Left renal cortex interstitium (tissue), 4 donors: ENCODE results near the gene CFAP43. TPM values are rescaled to one million over a fixed set of nuclear protein-coding genes. Genes with fewer than 3 reads are reported as not detected.
"Not testable (repeated sequence)": the region's sequence is repeated elsewhere in the genome, so short reads cannot be mapped to it uniquely, and the experiment has no call there.

Experiments used
- DNase-seq, 4 donors: peaks; one replicate each; pipeline ENCODE4 v3.0.0-alpha.2; 2013; ENCODE audit warnings: low read depth in 4 of 4, low spot score in 2 of 4, missing footprints in 1 of 4
- polyA plus RNA-seq, 4 donors: library from polyadenylated mRNA; unstranded; fragments of 120-200 nt; gene quantifications; one replicate each; pipeline ENCODE4 v1.2.1, GENCODE V29; 2013; ENCODE audit not compliant: insufficient read length in 4 of 4

CFAP43 gene
- polyA plus RNA-seq, 4 donors, result 11.9 to 33.7 (median 17.8) TPM

GRCh38 chr10:104256335-104256961 lies 24.3 kb upstream of the CFAP43 start:
- DNase-seq, result no peak

DNA sequence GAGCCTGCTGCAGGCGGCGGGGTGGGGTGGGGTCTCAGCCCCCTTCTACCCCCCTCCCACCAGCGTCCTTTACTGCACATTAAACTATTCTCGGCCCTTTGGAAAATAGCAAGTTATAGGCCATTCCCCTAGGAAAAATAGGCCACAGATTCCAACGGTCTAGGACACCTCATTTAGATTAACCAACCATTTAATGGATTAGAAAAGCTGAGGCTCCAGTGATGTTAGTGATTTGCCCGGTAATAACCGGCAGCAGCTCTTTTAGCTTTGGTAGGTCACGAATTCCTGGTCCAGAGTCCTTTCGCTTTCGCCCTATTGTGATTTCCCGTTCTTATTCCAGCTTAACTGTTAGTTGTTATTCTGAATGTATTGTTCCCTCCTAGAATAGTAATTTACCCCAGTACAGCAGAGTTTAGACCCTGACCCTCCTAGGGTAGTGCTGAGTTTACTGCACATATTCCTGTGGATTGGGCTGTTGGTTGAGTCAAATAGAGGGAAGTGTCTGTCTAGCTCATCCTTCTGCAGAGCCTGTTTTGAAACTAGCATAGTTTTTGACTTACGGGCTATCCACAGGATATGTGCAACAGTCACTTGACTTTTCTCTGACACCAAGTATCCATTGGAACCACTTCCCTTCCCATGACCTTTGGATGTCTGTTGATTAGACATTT lies 23.3 kb upstream of the CFAP43 start:
- DNase-seq, result no peak

- peak in 1 of 4 donors; percentile 58 for DNase-seq
Measured at GRCh38 chr10:104254493-104255310, 22.5 kb upstream of the CFAP43 start, which contains the start of gene GSTO1. GSTO1 (plus strand) TSS chr10:104254892; CDS start chr10:104254929, 37 bp downstream.

GRCh38 chr10:104253606-104254410 lies 21.6 kb upstream of the CFAP43 start:
- DNase-seq, result no peak

DNA sequence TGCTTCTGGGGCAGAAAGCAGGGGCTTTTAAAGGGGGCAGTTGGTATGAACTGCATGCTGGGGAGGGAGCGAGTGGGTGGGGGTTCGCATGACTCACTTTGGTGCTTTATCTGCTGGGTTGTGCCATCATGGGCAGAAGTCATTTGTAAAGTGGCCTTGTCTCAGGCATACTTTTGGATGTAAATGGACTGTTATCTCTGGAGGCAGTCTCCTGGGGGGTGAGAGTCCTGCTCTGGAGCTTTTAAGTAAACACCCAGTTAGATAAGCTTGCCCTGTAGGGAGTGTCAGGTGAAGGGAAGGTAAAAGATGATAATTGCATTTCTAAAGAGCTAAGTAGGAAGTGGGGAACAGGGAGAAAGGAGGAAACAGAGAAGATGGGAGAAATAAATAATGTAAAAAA lies 20.9 kb upstream of the CFAP43 start:
- no peak for DNase-seq

- no peak for DNase-seq
Measured at GRCh38 chr10:104252368-104252767, 20.2 kb upstream of the CFAP43 start.

GRCh38 chr10:104251443-104251842 lies 19.3 kb upstream of the CFAP43 start:
- DNase-seq, result no peak

DNA sequence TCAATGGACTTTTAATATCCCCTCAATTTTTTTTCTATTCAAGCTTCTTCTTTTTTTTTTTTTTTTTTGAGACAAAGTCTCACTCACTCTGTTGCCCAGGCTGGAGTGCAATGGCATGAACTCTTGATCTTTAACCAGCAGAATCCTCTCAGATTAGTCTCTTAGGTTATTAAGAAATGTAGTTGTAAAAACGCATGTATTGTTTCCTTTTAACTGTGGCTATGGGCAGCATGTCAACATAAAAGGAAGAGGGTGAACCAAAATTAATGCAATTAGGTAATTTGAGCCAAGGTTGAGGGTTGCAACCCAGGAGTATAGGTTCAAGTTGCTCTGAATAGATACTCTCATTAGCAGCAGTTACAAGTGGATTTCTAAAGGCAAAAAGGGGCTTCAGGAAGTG lies 18.2 kb upstream of the CFAP43 start:
- DNase-seq, result no peak

- not testable (repeated sequence) for DNase-seq
Measured at GRCh38 chr10:104248931-104249330, 16.8 kb upstream of the CFAP43 start.

DNA sequence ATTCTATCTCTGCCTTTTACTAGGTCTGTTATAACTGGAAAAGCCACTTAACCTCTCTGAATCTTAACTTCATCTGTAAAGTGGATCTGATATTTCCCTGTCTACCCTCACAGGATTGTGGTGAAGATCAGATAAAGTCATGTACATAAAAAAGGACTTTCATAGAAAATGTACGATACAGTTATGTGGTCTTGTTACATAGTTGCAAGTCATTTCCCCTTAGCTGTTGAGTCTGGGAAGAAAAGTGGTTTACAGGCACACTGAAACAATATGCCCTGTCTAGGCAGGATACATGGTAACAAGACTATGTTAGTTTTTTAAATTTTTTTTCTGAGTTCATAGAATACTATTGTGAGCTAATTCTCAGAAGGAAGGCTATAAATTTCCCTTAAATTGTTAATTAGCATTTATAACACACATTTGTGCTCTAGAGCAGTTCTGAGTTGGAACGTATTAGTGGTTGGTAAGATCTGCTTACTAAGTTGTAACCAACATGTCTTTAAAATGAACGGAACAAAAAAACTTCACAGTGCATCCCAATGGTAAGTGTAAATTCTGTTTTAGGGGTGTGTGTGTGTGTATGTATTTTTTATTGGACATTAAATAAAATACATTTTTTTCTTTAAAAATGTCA lies 15.5 kb upstream of the CFAP43 start:
- no peak for DNase-seq

DNA sequence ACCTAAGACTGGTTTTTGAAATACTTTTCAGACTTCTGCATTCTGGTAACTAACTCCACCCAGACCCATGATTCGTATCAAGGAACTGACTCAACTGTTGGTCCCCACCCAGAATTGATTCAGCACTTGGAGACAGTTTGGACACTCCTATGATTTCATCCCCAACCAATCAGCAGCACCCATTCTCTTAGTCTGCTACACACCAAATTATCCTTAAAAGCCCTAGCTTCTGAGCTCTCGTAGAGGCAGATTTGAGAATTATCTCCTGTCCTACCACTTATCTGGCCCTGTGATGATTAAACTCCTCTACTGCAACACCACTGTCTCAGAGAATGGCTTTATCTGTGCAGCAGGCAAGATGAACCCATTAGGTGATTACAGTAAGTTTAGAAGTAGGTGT lies 14.8 kb upstream of the CFAP43 start:
- no peak for DNase-seq

DNA sequence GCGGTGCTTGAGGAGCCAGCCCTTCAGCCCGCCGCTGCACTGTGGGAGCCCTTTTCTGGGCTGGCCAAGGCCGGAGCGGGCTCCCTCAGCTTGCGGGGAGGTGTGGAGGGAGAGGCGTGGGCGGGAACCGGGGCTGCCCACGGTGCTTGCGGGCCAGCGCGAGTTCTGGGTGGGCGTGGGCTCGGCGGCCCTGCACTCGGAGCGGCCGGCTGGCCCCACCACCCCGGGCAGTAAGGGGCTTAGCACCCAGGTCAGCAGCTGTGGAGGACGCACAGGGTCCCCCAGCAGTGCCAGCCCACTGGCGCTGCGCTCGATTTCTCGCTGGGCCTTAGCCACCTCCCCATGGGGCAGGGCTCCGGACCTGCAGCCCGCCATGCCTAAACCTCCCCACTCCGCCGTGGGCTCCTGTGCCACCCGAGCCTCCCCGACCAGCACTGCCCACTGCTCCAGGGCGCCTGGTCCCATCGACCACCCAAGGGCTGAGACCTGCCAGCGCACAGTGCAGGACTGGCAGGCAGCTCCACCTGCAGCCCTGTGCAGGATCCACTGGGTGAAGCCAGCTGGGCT lies 13.0 kb upstream of the CFAP43 start:
- DNase-seq, result no peak

- no peak for DNase-seq
Measured at GRCh38 chr10:104243512-104243911, 11.3 kb upstream of the CFAP43 start.

DNA sequence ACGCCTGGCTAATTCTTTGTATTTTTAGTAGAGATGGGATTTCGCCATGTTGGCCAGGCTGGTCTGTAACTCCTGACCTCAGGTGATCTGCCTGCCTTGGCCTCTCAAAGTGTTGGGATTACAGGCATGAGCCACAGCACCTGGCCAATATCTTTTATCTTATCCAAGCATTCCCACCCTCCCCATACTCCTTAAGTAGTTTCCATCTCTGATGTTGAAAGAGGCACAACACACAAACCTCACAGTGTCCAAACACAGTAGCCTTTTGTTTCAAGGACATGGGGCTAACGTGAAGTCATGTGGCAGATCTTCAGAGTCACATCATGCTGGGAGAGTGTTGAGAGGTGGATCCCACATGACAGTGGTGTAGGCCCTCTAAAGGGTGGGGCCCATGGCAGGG lies 10.8 kb upstream of the CFAP43 start:
- not testable (repeated sequence) for DNase-seq

DNA sequence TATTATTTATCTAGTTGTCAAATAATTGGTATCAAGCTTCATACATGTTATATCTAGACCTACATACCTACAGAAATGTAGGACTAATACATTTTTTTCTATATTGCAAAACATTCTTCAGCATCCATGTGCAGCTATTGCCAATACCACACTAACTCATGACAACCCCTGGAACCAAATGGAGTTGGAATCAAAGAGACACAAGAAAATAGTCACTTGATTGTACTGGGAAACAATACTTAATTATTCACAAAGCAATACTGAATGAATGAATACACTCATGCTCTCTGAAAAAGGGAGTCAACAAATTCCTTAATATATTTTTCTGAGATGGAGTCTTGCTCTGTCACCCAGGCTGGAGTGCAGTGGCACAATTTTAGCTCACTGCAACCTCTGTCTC lies 10.4 kb upstream of the CFAP43 start:
- no peak for DNase-seq

DNA sequence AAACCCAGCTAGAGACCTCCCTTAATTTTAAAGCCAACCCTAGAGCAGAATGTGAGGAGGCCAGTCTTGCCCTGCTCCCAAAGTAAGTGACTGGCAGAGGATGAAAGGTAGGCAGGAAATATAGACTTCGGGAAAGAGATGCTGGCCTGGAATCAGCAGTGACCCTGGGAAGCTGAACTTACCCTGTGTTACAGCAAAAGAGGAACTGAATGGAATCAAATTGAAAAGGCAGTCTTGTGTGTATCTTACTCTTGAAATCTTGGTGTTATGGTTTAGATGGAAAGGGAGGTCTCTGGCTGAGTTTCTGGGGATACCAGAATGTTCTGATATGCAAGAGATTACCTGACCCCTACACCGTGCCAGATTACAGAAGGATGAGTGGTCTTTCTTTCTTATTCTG lies 7.9 kb upstream of the CFAP43 start:
- DNase-seq, result no peak

DNA sequence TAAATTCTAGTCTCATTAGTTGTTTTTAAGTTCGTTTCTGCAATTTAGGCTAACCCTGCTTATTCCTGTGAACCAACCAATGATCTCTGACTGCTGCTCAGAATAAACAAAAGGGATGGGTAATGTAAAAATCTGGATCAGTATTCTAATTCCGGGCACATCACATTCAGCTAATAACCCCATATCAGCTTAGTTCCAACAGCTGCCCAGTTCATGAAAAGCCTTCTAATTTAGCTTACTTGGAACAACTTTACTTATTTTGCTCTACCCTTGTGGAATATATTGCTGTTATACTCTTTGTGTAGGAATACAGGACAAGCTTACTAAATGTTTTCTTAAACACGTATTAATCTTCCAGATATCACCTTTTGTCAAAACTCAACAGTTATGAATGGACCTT lies 3.6 kb upstream of the CFAP43 start:
- DNase-seq, result no peak

DNA sequence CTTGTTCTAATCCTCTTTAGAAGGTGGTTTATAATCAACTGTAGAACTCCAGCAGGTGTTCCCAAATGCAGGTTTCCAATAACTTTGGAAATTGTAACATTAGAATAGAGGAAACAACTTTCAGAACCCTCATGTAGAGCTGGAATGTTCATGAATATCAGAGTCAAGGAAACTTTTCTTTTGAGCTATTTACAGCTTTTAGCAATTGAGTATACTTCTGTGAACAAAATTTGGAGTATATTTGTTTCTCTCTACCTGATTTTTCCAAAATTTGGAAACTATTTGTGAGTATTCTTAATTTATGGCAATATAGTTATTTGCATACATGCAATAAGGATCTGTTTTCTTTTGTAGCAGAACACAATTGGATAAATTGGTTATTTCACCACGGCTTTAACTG lies 2.8 kb upstream of the CFAP43 start:
- DNase-seq, result no peak

DNA sequence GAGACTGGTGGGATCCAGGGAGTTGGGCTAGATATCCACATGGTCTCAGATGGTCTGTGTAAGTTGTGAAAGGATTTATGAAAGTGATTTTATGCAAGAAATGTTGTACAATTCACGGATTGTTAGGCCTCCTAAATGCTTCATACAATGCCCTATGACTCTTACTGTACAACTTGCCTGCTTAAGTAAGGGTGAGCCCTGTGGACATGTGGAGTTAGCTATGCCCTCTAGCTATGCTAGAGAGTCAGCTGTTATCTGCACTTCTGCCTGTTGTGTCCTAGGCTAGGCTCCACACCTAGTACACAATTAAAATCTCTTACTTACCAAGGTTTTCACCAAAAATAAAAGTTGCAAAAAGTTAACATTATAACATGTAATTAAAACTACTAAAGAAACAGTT lies 1.7 kb upstream of the CFAP43 start:
- no peak for DNase-seq

DNA sequence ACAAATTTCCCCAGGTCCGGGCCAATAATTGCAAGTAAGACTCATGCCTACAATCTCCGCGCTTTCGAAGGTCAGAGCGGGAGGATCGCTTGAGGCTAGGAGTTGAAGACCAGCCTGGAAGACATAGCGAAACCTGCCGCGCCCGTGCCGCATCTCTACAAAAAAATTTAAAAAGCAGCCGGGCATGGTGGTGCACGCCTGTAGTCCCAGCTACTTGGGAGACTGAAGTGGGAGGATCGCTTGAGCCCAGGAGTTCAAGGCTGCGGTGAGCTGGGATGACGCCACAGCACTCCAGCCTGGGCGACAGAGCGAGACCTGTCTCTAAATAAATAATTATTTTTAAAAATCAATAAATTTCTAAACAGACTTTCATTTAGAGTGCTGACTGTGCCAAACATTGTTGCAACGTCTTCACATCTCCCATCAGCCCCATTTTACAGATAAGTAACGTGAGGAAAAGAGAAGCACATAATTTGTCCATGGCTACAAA lies 494 bp upstream of the CFAP43 start:
- no peak for DNase-seq
